MM.1S (cell line): ENCODE measurements around the gene DAB1.

Experiments
- EZH2 ChIP-seq: fragments of 300-600 bp; sonication (generic); optimal IDR thresholded peaks from 2 replicates; pipeline ENCODE3; 2017; ENCODE audit warnings: low read depth, mild to moderate bottlenecking, antibody characterized with exemption, low read length, mixed read lengths
- TF ChIP-seq, protein P1 (sequence below): fragments of 300-600 bp; sonication (generic); IDR thresholded peaks from 2 replicates; pipeline ENCODE4 v1.5.1; 2016; ENCODE audit warnings: antibody characterized with exemption, low read length, mixed read lengths

DNA sequence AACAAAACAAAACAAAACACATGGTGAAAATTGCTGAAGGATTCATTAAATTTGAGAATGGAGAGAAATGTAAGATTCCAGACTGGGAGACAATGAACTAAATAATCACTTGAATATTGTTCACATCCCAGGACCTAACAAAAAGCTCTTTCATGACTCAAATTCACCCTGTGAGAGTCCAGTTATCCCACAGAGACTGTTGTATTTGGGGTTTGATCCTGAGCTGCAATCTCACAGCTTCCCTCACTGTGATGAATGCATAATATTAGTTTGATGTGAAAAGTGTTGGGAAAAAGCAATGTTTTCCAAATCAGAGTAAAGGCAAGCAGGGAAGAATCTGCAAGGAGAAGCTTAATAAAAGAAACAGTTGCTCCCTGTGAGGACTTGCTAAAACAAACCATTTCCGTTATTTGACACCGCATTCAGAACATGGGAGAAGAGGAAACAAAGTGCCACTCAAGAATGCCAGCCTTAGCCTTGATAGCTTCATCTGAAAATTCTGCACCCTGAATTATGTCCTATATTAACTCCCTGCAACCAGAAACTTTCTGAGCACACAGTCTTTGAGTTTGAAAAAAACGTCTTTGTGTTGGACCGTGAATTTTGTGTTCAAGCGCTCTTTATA lies 208.8 kb downstream of the DAB1 start:
- TF ChIP-seq, protein P1, sequence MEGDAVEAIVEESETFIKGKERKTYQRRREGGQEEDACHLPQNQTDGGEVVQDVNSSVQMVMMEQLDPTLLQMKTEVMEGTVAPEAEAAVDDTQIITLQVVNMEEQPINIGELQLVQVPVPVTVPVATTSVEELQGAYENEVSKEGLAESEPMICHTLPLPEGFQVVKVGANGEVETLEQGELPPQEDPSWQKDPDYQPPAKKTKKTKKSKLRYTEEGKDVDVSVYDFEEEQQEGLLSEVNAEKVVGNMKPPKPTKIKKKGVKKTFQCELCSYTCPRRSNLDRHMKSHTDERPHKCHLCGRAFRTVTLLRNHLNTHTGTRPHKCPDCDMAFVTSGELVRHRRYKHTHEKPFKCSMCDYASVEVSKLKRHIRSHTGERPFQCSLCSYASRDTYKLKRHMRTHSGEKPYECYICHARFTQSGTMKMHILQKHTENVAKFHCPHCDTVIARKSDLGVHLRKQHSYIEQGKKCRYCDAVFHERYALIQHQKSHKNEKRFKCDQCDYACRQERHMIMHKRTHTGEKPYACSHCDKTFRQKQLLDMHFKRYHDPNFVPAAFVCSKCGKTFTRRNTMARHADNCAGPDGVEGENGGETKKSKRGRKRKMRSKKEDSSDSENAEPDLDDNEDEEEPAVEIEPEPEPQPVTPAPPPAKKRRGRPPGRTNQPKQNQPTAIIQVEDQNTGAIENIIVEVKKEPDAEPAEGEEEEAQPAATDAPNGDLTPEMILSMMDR = no peak
- no peak for TF ChIP-seq EZH2
